Stimulated activated CD8-positive, alpha-beta memory T cell treated with anti-CD3 and anti-CD28 coated beads, Interleukin-15, amount 100 ng/mL, for 24 hours (primary cell): ENCODE measurements around the gene CFAP74.
"Not testable (repeated sequence)": the region's sequence is repeated elsewhere in the genome, so short reads cannot be mapped to it uniquely, and the experiment has no call there.

ENCODE experiments used
- DNase-seq: peaks from one replicate; pipeline ENCODE4 v3.0.0-alpha.2; 2020; ENCODE audit warnings: low read depth

Gene CFAP74

DNA sequence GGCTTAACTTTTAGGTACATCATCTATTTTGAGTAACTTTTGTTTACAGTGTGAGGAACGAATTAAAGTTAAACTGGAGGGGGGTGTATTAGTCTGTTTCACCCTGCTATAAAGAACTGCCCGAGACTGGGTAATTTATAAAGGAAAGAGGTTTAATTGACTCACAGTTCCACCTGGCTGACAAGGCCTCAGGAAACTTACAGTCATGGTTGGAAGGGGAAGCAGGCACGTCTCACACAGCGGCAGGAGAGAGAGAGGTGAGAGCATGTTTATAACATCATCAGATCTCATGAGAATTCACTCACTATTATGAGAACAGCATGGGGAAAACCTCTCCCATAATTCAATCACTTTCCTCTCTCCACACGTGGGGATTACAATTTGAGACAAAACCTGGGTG, 52.6 kb downstream of the CFAP74 start:
- DNase-seq: no peak

DNA sequence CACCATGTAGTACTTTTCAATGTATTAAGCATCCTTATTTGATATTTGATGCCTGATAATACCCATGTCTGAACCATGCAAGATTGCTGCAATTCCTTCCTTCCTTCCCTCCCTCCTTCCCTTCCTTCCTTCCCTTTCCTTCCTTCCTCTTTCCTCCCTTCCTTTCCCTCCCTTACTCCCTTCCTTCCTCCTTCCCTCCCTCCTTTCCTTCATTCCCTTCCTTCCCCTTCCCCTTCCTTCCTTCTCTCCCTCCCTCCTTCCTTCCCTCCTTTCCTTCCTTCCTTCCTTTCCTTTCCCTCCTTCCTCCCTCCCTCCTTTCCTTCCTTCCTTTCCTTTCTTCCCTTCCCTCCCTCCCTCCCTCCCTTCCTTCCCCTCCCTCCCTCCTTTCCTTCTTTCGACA, 54.8 kb downstream of the CFAP74 start:
- DNase-seq: no peak

GRCh38 chr1:1947493-1947892, 56.1 kb downstream of the CFAP74 start:
- DNase-seq: no peak

DNA sequence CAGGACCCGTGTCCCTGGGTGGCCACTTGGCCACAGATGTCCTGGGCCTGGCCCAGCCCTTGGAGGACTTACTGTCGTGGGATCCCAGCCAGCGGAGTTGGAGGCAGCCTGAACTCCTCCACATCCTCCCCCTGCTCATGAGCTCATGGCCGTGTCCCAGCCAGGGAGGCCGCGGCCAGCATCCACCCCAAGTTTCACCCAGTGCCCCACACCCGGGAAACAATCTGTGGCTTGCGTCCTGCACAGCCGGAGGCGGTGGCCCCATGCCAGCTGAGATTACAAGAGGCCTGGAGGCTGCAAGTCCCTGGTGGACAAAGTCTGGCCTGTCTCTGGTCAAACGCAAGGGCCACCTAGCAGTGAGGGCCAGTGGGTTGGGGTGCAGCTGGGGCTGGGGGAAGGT, 57.0 kb downstream of the CFAP74 start:
- no peak for DNase-seq

DNA sequence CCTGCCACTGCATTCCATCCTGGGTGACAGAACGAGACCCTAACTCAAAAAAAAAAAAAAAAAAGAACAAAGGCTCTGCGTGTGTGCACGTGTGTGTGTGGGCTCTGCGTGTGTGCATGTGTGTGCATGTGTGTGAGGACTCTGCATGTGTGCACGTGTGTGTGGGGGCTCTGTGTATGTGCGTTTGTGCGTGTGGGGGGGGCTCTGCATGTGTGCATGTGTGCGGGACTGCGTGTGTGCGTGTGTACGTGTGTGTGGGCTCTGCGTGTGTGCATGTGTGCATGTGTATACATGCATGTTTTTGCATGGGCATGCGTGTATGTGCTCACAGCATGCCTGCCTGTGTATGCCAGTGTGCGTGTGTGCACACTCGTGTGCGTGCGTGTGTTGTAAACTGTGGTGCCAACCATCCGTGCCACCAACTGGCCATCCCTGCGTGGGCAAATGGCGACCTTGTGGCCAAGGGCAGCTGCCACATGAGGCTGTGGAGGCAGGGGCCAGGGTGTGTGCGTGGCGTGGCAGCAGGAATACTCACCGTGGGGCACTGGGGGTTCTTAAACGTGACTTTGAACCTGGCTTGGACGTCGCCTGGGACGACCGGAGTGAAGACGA, 57.7 kb downstream of the CFAP74 start:
- DNase-seq: no peak

- peak; percentile 32 for DNase-seq
These were observed 59.6 kb downstream of the CFAP74 start for GRCh38 chr1:1943834-1944570.

GRCh38 chr1:1942753-1943656, 60.6 kb downstream of the CFAP74 start:
- no peak for DNase-seq

- no peak for DNase-seq
These were observed 61.5 kb downstream of the CFAP74 start for GRCh38 chr1:1941868-1942752.

DNA sequence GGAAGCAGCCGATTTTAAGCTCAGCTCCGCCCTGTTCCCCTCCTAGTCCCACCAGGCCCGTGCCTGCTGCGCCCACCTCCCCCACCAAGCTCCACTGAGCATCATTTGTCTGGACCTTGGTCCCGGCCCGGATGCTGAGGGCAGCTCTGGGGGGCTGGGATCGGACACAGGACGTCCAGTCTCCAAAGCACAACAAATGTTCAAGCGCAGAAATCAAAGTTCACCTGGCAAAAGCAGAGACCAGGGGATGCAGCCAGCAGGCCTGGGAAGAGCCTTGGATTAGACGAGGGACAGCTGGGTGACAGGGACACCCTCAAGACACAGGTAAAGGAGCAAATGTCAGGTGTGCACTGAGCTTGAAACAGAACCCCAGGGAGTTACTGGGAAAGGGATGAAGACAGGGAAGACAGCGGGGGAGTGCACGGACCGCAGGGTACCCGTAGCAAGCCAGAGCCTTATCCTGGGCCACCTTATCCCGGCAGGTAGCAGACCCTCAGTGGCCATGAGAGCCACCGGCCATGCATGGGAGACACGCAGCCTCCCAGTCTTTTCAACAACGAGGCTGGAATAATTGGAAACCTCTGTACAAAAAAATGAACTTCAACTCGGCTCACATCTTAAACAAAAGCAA, 62.3 kb downstream of the CFAP74 start:
- no peak for DNase-seq

DNA sequence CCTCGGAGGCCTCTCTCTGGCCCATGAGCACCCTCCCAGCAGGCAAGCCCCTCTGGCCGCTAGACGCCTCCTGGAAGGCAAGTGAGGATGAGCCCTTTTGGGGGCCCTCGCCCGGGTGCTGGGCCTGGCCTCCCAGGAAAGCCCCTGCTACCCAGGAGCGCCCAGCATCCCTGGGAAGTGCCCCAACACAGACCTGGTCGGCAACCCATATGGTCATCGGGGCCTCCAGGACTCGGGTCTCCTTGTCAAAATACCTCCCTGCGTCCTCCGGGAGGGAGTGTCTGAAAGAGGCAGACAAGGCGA, 63.5 kb downstream of the CFAP74 start:
- DNase-seq: no peak

- DNase-seq: no peak
These were observed 64.1 kb downstream of the CFAP74 start for GRCh38 chr1:1939296-1940122.

DNA sequence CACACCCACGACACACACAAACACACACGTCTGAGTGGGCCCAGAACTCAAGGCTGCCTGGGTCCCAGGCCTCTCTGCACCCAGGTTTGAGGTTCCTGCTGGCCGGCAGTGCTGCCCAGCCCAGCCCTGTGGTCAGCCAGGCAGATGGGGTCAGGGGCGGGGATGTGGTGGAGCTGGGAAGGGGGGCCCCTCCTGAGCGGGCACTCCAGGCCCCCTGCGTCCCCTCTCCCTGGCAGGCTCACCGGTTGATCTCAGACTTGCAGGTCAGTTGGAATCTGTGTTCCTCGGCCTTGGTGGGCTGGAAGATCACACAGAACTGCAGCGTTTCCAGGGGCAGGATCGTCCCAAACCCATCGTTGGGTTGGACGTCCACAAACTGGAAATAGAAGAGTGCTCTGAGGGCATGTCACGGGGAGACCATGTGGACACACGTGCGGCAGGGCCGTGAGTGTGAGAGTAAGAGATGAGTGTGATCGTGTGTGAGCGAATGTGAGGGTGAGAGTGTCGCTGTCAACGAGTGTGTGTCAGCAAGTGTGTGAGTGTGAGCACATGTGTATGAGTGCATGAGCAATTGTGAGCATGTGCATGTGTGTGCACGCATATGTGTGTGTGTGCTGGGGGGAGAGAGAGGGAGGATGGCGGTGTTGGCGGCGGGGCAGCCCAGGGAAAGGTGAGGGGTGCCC, 64.8 kb downstream of the CFAP74 start:
- no peak for DNase-seq

DNA sequence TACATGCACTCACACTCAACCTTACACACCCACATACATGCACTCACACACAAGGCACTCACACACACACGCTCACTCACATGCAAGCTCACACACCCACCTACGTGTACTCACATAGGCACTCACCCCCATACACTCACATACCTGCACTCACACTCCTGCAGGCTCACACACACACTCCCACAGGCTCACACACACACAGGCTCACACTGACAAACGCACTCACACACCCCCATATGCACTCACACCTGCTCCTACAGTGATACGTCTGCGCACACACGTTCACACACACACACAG, 65.4 kb downstream of the CFAP74 start:
- no peak for DNase-seq

DNA sequence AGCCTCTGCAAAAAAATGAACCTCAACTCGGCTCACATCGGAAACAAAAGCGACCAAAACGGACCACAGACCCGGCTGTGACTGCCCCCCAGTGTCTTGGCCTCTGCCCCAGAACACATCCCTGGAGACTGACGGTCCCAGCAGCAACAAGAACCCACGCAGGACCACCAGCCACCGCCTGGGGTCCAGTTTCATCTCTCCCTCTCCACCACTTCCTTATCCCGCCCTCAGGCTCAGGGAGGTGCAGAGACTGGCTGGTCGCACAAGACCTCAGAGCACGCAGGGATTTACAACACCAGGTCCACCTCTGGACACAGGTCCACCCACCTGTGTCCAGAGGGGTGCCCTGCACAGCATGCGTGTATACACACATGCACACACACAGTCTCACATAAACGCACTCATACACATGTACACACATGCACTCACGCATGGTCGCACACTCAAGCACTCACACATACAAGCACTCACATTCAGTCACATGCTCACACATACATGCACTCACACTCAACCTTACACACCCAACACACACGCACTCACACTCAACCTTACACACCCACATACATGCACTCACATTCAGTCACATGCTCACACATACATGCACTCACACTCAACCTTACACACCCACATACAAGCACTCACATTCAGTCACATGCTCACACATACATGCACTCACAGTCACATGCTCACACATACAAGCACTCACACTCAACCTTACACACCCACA, 65.9 kb downstream of the CFAP74 start:
- DNase-seq: no peak

- DNase-seq: no peak
These were observed 66.5 kb downstream of the CFAP74 start for GRCh38 chr1:1937061-1937460.

GRCh38 chr1:1934848-1935247, 68.7 kb downstream of the CFAP74 start:
- not testable (repeated sequence) for DNase-seq

DNA sequence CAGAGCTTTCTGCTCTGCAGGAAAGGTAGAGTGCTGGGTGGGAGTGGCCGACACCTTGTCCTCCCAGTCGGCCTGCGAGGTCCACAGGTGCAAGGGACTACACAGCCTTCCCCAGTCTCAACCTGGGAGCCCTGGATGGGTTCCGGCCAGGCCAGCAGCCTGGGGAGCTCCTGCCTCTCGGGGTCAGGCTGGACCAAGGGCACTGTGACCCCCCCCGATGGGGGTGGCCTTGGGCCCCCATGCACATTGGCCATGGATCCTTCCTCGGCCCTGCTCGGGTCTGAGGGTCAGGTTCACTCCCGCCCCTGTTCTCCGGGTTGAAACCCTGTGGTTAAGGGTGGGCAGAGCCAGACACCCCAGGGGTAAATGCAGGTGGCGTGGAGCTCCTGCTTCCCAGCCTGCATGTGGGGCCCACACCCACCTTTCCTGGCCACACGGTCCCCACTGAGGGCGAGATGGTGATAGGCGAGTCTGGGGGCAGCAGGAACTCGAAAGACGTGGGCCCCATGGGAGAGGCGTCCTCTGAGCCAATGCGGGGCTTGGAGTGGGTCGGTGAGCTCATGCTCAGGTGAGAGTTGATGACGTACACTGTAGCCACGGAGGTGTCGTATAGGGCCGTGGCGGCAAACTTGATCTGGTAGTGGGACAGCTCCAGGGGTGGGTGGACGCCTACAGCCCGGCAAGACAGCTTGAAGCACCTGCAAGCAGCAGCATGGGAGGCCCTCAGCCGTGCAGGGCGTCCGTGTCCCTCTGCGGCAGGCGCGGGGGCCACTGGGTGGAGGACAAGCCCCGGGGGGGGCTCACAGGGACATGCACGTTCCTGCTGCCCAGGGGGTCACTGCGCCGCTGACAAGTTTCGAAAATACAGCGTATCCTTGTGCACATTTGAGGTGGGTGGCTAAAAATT, 73.7 kb downstream of the CFAP74 start:
- DNase-seq: no peak

DNA sequence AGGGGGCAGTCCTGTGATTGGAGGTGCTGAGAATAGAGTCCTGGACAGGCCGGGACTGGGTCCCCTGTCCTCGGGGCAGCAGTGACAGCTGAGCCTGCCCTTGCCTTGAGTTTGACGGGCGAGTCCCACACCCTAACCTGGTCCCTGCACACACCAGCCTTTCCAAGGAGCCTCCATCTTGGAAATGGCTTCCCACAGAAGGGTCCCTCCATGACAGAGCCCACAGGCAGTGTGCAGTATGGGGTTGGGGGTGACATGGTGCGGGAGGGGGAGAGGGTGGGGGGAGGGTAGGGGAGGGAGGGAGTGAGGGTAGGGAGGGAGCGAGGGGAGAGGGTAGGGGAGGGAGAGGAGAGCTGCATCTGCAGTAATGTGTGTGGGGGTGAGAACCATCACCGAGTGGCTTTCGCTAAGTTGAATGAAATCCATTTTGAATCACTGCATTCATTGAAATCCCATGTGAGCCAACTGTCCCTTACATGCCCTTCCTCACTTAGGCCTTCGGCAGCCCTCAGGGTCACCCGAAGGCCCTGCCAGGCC, 74.4 kb downstream of the CFAP74 start:
- no peak for DNase-seq
